ENCODE data around the gene MAU2.

The MAU2 gene

GRCh38 chr19:19356500-19356899 is 35.9 kb downstream of the MAU2 start:
- TF ChIP-seq CTCF (IDR thresholded peaks at IDR 0.05; ENCODE audit: low read depth, low read length) = no peak

GRCh38 chr19:19356901-19357566 is 36.4 kb downstream of the MAU2 start:
- TF ChIP-seq CTCF (IDR thresholded peaks at IDR 0.05; ENCODE audit: low read depth, low read length) = no peak

More at GRCh38 chr19:19356500-19356899, 35.9 kb downstream of the MAU2 start:
- H3K4me3 ChIP-seq (ENCODE audit: low read depth, low read length) = no peak overlapping the region

GRCh38 chr19:19361075-19361594 is 40.5 kb downstream of the MAU2 start:
- no peak overlapping the region for H3K4me3 ChIP-seq (ENCODE audit: low read depth, low read length)
- peak; percentile 68 for TF ChIP-seq CTCF (IDR thresholded peaks at IDR 0.05; ENCODE audit: low read depth, low read length)

More at GRCh38 chr19:19356901-19357566, 36.4 kb downstream of the MAU2 start:
- no peak overlapping the region for H3K4me3 ChIP-seq (ENCODE audit: low read depth, low read length)

- no peak for TF ChIP-seq CTCF (IDR thresholded peaks at IDR 0.05; ENCODE audit: low read depth, low read length)
- H3K4me3 ChIP-seq (ENCODE audit: low read depth, low read length) = no peak overlapping the region
These were observed 41.4 kb downstream of the MAU2 start for GRCh38 chr19:19362075-19362474.

GRCh38 chr19:19366434-19367396 is 46.1 kb downstream of the MAU2 start:
- no peak overlapping the region for H3K4me3 ChIP-seq (ENCODE audit: low read depth, low read length)
- TF ChIP-seq CTCF (IDR thresholded peaks at IDR 0.05; ENCODE audit: low read depth, low read length) = peak; percentile 95

- TF ChIP-seq CTCF (IDR thresholded peaks at IDR 0.05; ENCODE audit: low read depth, low read length) = no peak
- H3K4me3 ChIP-seq (ENCODE audit: low read depth, low read length) = no peak overlapping the region
These were observed 47.5 kb downstream of the MAU2 start for GRCh38 chr19:19368087-19368486.

Measured in WI38 (cell line).